B cell (primary cell): ENCODE results near the gene WDR48.

Experiments
- EZH2 ChIP-seq: IDR thresholded peaks from 2 replicates; pipeline ENCODE4 v1.6.1; 2012; ENCODE audit warnings: borderline replicate concordance, low read depth, mild to moderate bottlenecking, moderate library complexity, low read length; ENCODE audit not compliant: insufficient read depth, poor library complexity, severe bottlenecking
- TF ChIP-seq, protein P1 (sequence below): fragments of 200-600 bp; IDR thresholded peaks from one replicate; pipeline ENCODE4 v1.8.0; 2022; ENCODE audit warnings: antibody characterized with exemption, mild to moderate bottlenecking

GRCh38 chr3:39126532-39127071, 74.8 kb downstream of the WDR48 start:
- TF ChIP-seq, protein P1, sequence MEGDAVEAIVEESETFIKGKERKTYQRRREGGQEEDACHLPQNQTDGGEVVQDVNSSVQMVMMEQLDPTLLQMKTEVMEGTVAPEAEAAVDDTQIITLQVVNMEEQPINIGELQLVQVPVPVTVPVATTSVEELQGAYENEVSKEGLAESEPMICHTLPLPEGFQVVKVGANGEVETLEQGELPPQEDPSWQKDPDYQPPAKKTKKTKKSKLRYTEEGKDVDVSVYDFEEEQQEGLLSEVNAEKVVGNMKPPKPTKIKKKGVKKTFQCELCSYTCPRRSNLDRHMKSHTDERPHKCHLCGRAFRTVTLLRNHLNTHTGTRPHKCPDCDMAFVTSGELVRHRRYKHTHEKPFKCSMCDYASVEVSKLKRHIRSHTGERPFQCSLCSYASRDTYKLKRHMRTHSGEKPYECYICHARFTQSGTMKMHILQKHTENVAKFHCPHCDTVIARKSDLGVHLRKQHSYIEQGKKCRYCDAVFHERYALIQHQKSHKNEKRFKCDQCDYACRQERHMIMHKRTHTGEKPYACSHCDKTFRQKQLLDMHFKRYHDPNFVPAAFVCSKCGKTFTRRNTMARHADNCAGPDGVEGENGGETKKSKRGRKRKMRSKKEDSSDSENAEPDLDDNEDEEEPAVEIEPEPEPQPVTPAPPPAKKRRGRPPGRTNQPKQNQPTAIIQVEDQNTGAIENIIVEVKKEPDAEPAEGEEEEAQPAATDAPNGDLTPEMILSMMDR = no peak
- TF ChIP-seq EZH2 = no peak
